Caco-2 (cell line): ENCODE data around the gene SBNO1. TPM values are rescaled to one million over a fixed set of nuclear protein-coding genes. Genes with fewer than 3 reads are reported as not detected.

ENCODE experiments used
- total RNA-seq: library from RNA; stranded (reverse); gene quantifications from 2 replicates; pipeline ENCODE4 v1.2.3, GENCODE V29; 2022

Gene SBNO1
- total RNA-seq, 1 experiment from 2014 or later: 53.8 TPM

Other genes with a start within 250 kb of the SBNO1 start
- 10.6 TPM in 2 replicates for gene PITPNM2, start 213.8 kb downstream of the SBNO1 start, total RNA-seq
- 41.1 and 43.1 TPM in 2 replicates for gene MPHOSPH9, start 131.7 kb downstream of the SBNO1 start, total RNA-seq
- 20.2 and 21.0 TPM in 2 replicates for gene MTRFR, start 131.4 kb downstream of the SBNO1 start, total RNA-seq
- 81.2 and 86.8 TPM in 2 replicates for gene CDK2AP1, start 93.0 kb downstream of the SBNO1 start, total RNA-seq
- 64.6 and 79.2 TPM in 2 replicates for gene KMT5A, start 19.3 kb upstream of the SBNO1 start, total RNA-seq
- gene RILPL2, start 71.8 kb upstream of the SBNO1 start, total RNA-seq: 3.1 and 3.2 TPM in 2 replicates
- 22.0 and 22.7 TPM in 2 replicates for gene SNRNP35, start 93.3 kb upstream of the SBNO1 start, total RNA-seq
- gene RILPL1, start 168.9 kb upstream of the SBNO1 start, total RNA-seq: 16.2 and 17.0 TPM in 2 replicates
- 255 TPM in 2 replicates for gene TMED2, start 219.7 kb upstream of the SBNO1 start, total RNA-seq
- 45.4 and 46.3 TPM in 2 replicates for gene DDX55, start 237.3 kb upstream of the SBNO1 start, total RNA-seq